Memory B cell (primary cell): ENCODE data around the gene LYPD5.
"Not testable (repeated sequence)": the region's sequence is repeated elsewhere in the genome, so short reads cannot be mapped to it uniquely, and the experiment has no call there.

ENCODE experiments used
- ATAC-seq: fragments of 150-1000 bp; cut with Tn5 transposase; 2 replicates; pipeline ENCODE4 v1.10.0; 2021; ENCODE audit warnings: low read depth, mild to moderate bottlenecking, moderate library complexity
- DNase-seq, 2 donors: peaks; one replicate each; pipeline ENCODE4 v3.0.0; 2022; ENCODE audit warnings: low spot score in 2 of 2
- H3K27ac Mint-ChIP-seq: one replicate; pipeline ENCODE4 v1.8.0; 2022; ENCODE audit warnings: mild to moderate bottlenecking, moderate library complexity, mixed read lengths
- H3K27me3 Mint-ChIP-seq: one replicate; pipeline ENCODE4 v1.8.0; 2022; ENCODE audit warnings: mixed read lengths
- H3K36me3 Mint-ChIP-seq: one replicate; pipeline ENCODE4 v1.8.0; 2022; ENCODE audit warnings: mild to moderate bottlenecking, mixed read lengths
- H3K4me1 Mint-ChIP-seq: one replicate; pipeline ENCODE4 v1.8.0; 2022; ENCODE audit warnings: mixed read lengths
- H3K4me3 Mint-ChIP-seq: one replicate; pipeline ENCODE4 v1.8.0; 2022; ENCODE audit warnings: mild to moderate bottlenecking, moderate library complexity, mixed read lengths
- H3K9me3 Mint-ChIP-seq: one replicate; pipeline ENCODE4 v1.8.0; 2022; ENCODE audit warnings: mixed read lengths

Gene LYPD5

DNA sequence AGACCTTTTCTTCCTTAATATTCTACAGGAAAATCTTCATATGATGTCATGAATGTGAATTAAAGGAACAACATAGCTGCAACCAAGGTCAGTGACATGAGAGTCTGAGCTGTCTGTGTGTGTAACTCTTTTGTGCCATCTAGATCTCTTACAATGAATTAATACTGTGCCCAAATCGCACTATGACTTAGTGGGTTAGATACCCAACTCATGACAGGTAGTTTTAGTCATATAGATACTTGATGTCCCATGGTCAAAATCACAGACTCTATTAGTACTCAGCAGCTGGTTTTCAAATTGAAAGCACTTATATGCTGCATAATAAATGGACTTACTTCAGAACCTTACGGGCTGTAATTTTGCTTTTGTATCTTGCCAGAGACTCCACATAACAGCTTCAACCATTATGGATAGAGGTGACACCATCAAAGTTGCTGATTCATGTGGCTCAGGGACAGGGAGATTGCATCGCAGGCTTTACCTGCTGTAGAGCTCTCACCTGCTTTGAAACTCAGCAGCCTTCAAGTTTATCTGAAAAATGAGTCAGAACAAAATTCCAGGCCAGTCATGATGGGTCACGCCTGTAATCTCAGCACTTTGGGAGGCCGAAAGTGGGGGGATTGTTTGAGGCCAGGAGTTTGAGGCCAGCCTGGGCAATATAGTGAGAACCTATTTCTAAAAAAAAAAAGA is 12.6 kb upstream of the LYPD5 start:
- Mint-ChIP-seq H3K27ac (no peak overlapping the region), H3K27me3 (peaks cover 19% of the 10 kb centered on the region), H3K9me3 (no peaks in the 10 kb centered on the region), H3K4me3 (no peak overlapping the region), H3K4me1 (no peaks in the 10 kb centered on the region), H3K36me3 (peaks cover 3% of the 10 kb centered on the region)
- ATAC-seq (no peak), DNase-seq (no peak)

DNA sequence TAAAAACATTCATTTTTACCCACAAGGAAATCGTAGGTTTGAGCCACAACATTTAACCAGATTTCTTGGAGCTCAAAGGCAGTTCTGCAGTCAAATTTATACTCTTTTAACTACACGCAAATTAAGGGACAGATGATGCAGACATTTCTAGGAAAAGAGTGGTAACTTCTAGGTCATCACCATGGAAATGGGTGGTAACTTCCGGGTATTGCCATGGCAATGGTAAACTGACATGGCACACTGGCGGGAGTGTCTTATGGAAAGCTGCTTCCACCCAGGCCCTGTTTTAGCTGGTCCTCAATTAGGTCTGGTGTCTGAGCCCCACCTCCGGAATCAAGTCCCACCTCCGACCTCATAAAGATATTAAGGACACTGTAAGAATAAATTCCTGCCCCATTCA is 10.4 kb upstream of the LYPD5 start:
- no peak overlapping the region for H3K4me3 Mint-ChIP-seq
- no peak overlapping the region for H3K27ac Mint-ChIP-seq
- H3K36me3 Mint-ChIP-seq: peaks cover 3% of the 10 kb centered on the region
- DNase-seq (no peak), ATAC-seq (no peak)
- H3K4me1 Mint-ChIP-seq: no peaks in the 10 kb centered on the region
- peaks cover 13% of the 10 kb centered on the region for H3K27me3 Mint-ChIP-seq
- no peaks in the 10 kb centered on the region for H3K9me3 Mint-ChIP-seq

DNA sequence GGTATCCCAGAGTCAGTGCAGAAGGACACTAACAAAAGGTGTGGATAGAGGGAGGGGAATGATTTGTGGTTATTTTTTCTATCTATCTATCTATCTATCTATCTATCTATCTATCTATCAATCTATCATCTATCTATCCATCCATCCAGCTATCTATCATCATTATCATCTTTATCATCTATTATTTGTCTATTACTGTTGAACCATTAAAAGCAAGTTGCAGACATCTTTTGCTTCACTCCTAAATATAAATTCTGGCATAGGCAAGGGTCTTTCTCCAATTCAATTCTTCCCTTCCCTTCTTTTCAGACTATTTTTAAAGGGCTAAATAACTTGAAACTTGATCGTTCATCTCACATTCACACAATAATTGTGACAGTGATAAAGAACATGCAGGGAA is 10.0 kb upstream of the LYPD5 start:
- Mint-ChIP-seq H3K9me3 (no peaks in the 10 kb centered on the region), H3K4me3 (no peak overlapping the region), H3K4me1 (no peaks in the 10 kb centered on the region), H3K27ac (no peak overlapping the region), H3K36me3 (peaks cover 2% of the 10 kb centered on the region), H3K27me3 (peaks cover 13% of the 10 kb centered on the region)
- ATAC-seq (no peak), DNase-seq (no peak)

DNA sequence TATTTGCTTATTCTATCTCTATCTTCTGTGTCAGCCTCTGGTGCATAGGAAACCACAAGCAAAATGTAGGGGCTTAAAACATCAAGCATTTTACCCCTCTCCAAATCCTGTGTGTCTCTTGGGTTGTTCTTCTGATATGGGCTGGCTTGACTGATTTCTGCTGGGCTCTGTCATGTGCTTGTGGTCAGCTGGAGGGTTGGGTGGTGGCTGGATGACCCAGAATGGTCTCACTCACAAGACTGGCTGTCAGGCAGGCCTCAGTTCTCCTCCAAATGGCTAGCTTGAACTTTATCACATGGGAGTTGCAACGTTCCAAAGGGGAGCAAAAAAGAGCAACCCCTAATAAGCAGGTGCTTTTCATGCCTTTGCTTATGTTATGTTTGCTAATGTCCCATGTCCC is 9.6 kb upstream of the LYPD5 start:
- Mint-ChIP-seq H3K9me3 (no peaks in the 10 kb centered on the region), H3K36me3 (no peaks in the 10 kb centered on the region), H3K27me3 (peaks cover 11% of the 10 kb centered on the region), H3K4me3 (no peak overlapping the region), H3K4me1 (no peaks in the 10 kb centered on the region), H3K27ac (peak overlapping the region; percentile 17)
- no peak for DNase-seq
- ATAC-seq: no peak

DNA sequence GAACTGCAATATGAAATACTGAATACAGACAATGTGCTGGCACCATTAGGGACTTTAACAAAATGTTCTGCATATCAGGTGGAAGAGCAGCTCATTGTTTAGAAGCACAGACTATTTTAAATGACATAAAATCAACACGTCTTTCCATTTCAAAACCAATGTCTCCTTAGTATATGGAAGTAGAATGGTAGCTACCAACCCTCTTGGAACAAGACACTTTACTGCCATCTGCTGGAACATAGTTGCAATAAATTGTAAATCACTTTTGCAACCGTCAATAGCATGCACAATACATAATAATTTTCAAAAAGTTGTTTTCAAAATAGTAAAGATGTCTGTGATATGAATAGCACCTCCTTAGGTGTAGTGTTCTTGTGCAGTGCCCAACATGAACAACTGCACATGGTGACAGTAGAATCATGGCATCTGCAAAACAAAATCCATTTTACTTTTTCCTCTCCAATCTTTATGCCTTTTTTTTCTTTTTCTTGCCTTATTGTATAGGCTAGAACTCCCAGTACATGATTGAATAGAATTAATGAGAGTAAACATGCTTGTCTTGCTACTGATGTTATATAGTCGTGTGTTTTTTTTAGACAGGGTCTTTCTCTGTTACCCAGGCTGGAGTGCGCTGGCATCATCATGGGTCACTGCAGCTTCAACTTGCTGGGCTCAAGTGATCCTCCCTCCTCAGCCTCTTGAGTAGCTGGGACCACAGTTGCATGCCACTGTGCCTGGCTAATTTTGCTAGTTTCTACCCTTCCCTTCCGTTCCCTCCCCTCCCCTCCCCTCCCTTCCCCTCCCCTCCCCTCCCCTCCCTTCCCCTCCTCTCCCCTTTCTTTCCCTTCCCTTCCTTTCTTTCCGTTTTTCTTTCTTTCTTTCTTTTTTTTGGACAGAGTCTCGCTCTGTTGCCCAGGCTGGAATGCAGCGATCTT is 7.8 kb upstream of the LYPD5 start:
- ATAC-seq (peak; percentile 77), DNase-seq (peak in 1 of 2 donors; percentile 44)
- Mint-ChIP-seq H3K9me3 (no peaks in the 10 kb centered on the region), H3K4me1 (no peaks in the 10 kb centered on the region), H3K36me3 (no peaks in the 10 kb centered on the region), H3K27me3 (peaks cover 11% of the 10 kb centered on the region), H3K4me3 (no peak overlapping the region), H3K27ac (no peak overlapping the region)

DNA sequence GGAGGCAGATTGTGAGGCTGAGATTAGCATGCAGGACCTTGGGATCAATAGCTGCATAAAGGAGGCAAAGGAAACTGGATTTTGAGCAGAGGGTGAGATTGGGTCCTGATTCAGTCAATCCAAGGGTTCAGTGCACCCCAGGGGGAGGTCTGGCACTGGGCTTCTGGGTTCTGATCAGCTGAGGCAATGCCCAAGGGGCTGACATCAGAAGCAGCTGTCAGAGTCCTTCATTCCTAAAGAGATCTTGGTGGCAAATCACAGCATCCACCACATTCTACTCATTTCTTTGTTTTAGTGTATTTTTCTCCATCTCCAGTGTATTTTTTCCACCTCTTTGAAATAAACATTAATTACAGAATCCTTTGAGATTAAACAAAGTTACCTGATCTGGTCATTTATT is 5.4 kb upstream of the LYPD5 start:
- no peak for DNase-seq
- no peaks in the 10 kb centered on the region for H3K9me3 Mint-ChIP-seq
- no peak overlapping the region for H3K4me3 Mint-ChIP-seq
- no peak for ATAC-seq
- H3K4me1 Mint-ChIP-seq: no peaks in the 10 kb centered on the region
- no peak overlapping the region for H3K27ac Mint-ChIP-seq
- peaks cover 11% of the 10 kb centered on the region for H3K27me3 Mint-ChIP-seq
- no peaks in the 10 kb centered on the region for H3K36me3 Mint-ChIP-seq

DNA sequence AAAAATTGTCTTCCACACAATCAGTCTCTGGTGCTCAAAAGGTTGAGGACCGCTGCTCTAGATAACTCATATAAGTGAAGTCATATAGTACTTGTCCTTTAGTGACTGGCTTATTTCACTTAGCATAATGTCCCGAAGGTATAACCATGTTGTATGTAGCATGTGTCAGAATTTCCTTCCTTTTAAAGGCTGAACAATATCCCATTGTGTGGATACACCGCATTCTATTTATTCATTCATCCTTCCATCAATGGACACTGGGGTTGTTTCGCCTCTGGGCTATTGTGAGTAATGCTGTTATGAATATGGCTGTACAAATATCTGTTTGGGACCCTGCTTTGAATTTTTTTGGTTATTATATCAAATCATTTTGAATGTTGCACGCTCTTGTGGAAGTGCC is 4.6 kb upstream of the LYPD5 start:
- Mint-ChIP-seq H3K27ac (no peak overlapping the region), H3K4me1 (no peaks in the 10 kb centered on the region), H3K36me3 (no peaks in the 10 kb centered on the region), H3K9me3 (no peaks in the 10 kb centered on the region), H3K27me3 (peaks cover 11% of the 10 kb centered on the region), H3K4me3 (no peak overlapping the region)
- ATAC-seq (no peak), DNase-seq (no peak)

DNA sequence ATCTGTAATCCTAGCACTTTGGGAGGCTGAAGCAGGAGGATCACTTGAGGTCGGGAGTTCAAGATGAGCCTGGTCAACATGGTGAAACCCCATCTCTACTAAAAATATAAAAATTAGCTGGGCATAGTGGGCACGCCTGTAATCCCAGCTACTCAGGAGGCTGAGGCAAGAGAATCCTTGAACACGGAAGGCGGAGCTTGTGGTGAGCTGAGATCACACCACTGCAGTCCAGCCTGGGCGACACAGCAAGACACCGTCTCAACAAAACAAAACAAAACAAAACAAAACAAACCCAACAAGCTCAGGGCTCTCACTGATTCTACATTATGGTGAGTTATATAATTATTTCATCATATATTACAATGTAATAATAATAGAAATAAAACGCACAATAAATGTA is 4.2 kb upstream of the LYPD5 start:
- not testable (repeated sequence) for H3K4me3 Mint-ChIP-seq, DNase-seq, H3K27ac Mint-ChIP-seq, H3K9me3 Mint-ChIP-seq, ATAC-seq, H3K4me1 Mint-ChIP-seq, H3K36me3 Mint-ChIP-seq
- H3K27me3 Mint-ChIP-seq: peaks cover 13% of the 10 kb centered on the region

DNA sequence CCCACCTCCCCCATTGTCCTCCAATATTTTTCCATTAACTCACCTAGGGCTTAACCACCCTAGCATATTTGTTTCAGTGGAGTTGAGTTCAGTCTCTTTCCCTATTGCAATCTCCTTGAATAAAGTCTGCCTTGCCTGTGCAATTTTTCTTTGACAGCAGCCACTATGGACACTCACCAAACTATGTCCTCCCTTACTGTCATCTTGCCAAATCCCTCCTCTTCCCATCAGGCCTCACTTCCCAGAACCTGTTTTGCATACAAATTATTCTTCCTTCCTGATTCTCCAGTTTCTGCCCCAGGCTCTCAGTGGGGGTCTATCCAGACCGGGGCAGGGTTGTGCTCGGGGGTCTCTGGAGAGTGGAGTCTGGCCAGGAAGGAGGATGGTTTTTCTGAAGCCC is 2.2 kb upstream of the LYPD5 start:
- Mint-ChIP-seq H3K9me3 (no peaks in the 10 kb centered on the region), H3K27ac (no peak overlapping the region), H3K4me3 (no peak overlapping the region), H3K36me3 (no peaks in the 10 kb centered on the region), H3K27me3 (peaks cover 18% of the 10 kb centered on the region), H3K4me1 (peaks cover 2% of the 10 kb centered on the region)
- ATAC-seq: no peak
- no peak for DNase-seq

DNA sequence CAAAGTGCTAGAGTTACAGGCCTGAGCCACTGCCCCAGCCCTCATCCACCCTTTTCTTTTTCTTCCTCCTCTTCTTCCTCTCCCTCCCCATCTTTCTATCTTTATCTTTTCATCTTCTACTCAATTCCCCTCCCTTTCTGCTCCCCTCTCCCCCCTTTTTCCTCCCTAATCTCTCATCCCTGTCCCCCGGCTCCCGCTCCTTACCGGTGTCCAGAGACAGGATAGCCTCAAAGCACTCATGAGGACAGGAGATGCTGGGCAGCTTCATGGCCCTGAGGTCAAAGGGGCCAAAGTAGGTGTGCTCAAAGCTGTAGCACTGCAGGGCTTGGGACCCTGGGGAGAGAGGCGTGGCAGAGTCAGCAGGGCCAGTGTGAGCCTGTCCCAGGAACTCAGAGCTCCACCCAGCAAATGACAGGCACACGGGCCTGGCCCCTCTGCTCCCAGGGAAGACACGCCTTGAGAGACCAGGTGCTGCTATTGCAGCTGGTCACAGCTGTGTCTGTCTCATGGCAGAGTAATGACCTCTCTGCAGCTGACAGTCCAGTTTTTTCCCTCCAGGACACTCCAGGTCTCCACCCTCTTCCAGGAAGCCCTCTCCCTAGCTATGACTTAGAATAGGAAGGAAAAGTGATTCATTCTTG is 2.6 kb downstream of the LYPD5 start:
- no peak for ATAC-seq
- H3K27ac Mint-ChIP-seq: no peak overlapping the region
- peaks cover 13% of the 10 kb centered on the region for H3K4me1 Mint-ChIP-seq
- no peak for DNase-seq
- H3K27me3 Mint-ChIP-seq: peaks cover 36% of the 10 kb centered on the region
- no peaks in the 10 kb centered on the region for H3K36me3 Mint-ChIP-seq
- H3K4me3 Mint-ChIP-seq: peak overlapping the region; percentile 79
- peaks cover 3% of the 10 kb centered on the region for H3K9me3 Mint-ChIP-seq

DNA sequence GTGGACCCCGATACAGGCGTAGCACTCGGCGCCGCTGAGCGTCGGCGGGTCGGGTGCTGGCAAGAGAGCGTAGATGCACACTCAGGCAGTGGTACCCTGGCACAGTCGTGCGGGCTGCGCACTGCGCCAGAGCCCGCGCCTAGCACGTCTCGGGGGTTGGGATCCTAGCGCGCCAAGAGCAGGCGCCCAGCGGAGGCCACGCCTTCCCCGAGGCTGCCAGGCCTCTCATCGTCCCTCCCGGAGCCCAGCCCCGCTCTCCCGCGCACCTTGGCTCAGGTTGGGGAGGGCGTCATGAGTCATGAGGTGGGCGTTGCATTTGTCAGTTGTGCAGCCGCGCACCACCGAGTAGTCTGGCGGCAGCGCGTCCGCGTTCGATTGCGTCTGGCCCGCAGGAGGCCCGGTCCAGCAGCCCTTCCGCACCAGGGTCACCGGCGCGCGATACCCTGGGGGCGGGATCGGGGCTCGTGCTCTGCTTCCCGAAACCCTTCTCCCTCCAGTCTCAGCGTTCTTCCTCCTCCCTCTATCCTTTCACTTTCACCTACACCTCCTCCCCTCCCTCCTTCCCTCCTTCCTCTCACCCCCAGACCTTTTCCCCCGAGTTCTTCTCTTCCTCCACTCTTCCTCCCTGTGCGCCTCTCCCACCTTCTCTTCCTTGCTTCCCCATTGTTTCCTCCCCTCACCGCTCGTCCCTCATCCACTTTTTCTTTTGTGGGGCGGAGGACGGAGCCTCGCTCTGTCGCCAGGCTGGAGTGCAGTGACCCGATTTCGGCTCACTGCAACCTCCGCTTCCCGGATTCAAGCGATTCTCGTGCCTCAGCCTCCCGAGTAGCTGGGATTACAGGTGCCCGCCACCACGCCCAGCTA is 3.5 kb downstream of the LYPD5 start:
- Mint-ChIP-seq H3K27ac (no peak overlapping the region), H3K4me1 (peaks cover 13% of the 10 kb centered on the region), H3K27me3 (peaks cover 36% of the 10 kb centered on the region), H3K36me3 (no peaks in the 10 kb centered on the region), H3K9me3 (peaks cover 3% of the 10 kb centered on the region), H3K4me3 (peak overlapping the region; percentile 79)
- no peak for DNase-seq
- peak; percentile 53 for ATAC-seq

DNA sequence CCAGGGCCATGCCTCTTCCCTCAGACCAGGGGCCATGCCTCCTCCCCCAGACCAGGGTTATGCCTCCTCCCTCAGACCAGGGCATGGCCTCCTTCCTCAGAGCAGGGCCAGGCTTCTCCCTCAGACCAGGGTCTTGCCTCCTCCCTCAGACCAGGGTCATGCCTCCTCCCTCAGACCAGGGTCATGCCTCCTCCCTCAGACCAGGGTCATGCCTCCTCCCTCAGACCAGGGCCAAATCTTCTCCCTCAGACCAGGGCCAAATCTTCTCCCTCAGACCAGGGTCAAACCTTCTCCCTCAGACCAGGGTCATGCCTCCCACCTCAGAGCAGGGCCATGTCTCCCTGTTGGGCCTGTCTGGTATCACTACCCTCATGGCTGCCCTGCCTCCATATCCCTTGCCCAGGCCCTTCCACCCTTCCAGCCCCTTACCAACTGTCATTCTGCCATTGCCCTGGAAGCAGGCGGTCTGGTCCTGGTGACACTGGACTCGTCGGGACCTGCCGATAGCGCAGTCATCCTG is 4.2 kb downstream of the LYPD5 start:
- peaks cover 3% of the 10 kb centered on the region for H3K9me3 Mint-ChIP-seq
- H3K36me3 Mint-ChIP-seq: no peaks in the 10 kb centered on the region
- ATAC-seq (no peak), DNase-seq (no peak)
- H3K4me3 Mint-ChIP-seq: peak overlapping the region; percentile 79
- H3K27ac Mint-ChIP-seq: no peak overlapping the region
- peaks cover 13% of the 10 kb centered on the region for H3K4me1 Mint-ChIP-seq
- H3K27me3 Mint-ChIP-seq: peaks cover 36% of the 10 kb centered on the region

DNA sequence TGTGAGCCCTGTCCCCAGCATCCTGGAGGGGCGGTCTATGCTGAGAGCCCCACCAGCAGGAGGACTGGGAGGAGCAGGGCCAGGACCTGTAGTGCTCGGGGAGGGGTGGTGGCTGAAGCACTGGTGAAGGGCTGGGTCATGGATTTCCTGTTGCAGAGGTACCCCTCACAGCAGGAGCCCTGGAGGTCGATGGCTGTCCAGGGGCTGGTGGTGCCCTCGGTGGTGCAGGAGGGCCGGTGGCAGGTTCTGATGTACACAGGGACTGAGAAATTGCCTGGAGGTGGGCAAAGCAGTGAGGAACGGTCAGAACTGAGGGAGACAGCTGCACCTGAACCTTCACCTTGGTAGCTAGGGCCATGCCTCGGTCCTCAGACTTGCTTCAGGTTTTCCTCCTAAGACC is 4.7 kb downstream of the LYPD5 start:
- Mint-ChIP-seq H3K9me3 (peaks cover 3% of the 10 kb centered on the region), H3K27me3 (peaks cover 36% of the 10 kb centered on the region), H3K36me3 (no peaks in the 10 kb centered on the region), H3K27ac (no peak overlapping the region), H3K4me3 (peak overlapping the region; percentile 59), H3K4me1 (peaks cover 13% of the 10 kb centered on the region)
- DNase-seq (no peak), ATAC-seq (no peak)
